GM23338 (cell line): Measurements from ENCODE around the gene DHRS3. TPM values are rescaled to one million over a fixed set of nuclear protein-coding genes. Genes with fewer than 3 reads are reported as not detected.

Experiments used
- ATAC-seq: fragments of 200-7000 bp; cut with Tn5 transposase; 3 replicates; pipeline ENCODE4 v1.9.1; 2020
- DNase-seq: peaks from one replicate; pipeline ENCODE4 v3.0.0-alpha.2; 2015; ENCODE audit warnings: low spot score
- H2AFZ ChIP-seq: fragments of 200-600 bp; sonication (generic); 2 replicates; pipeline ENCODE4 v1.8.0; 2016; ENCODE audit warnings: antibody characterized with exemption, mild to moderate bottlenecking, moderate library complexity
- H3F3A ChIP-seq: fragments of 200-600 bp; sonication (generic); replicated peaks from 2 replicates; pipeline ENCODE4 v1.8.0; 2017; ENCODE audit warnings: antibody characterized with exemption, mixed run types, low read depth
- H3K27ac ChIP-seq: fragments of 200-600 bp; sonication (generic); 2 replicates; pipeline ENCODE4 v1.6.1; 2016; ENCODE audit warnings: low read depth
- H3K27me3 ChIP-seq: fragments of 200-600 bp; sonication (generic); 2 replicates; pipeline ENCODE4 v1.8.0; 2016; ENCODE audit warnings: mild to moderate bottlenecking, mixed run types, moderate library complexity; ENCODE audit not compliant: insufficient read depth
- H3K36me3 ChIP-seq: fragments of 200-600 bp; sonication (generic); 2 replicates; pipeline ENCODE4 v1.8.0; 2016; ENCODE audit warnings: mild to moderate bottlenecking; ENCODE audit not compliant: insufficient read depth
- H3K4me1 ChIP-seq: fragments of 200-600 bp; sonication (generic); 2 replicates; pipeline ENCODE4 v1.8.0; 2016; ENCODE audit warnings: mild to moderate bottlenecking, moderate library complexity; ENCODE audit not compliant: insufficient read depth
- H3K4me2 ChIP-seq: fragments of 200-600 bp; sonication (generic); 2 replicates; pipeline ENCODE4 v1.7.1; 2017; ENCODE audit warnings: mixed run types
- H3K4me3 ChIP-seq: fragments of 200-600 bp; sonication (generic); 2 replicates; pipeline ENCODE4 v1.6.1; 2016; ENCODE audit warnings: mixed run types
- H3K79me2 ChIP-seq: fragments of 200-600 bp; sonication (generic); replicated peaks from 2 replicates; pipeline ENCODE4 v1.8.0; 2017; ENCODE audit warnings: mild to moderate bottlenecking; ENCODE audit not compliant: insufficient read depth
- H3K9me2 ChIP-seq: fragments of 200-600 bp; sonication (generic); 2 replicates; pipeline ENCODE4 v1.8.0; 2017; ENCODE audit not compliant: insufficient read depth
- H4K20me1 ChIP-seq: fragments of 200-600 bp; sonication (generic); replicated peaks from 2 replicates; pipeline ENCODE4 v1.8.0; 2017; ENCODE audit warnings: mild to moderate bottlenecking; ENCODE audit not compliant: insufficient read depth
- H3K27ac Mint-ChIP-seq: 2 replicates; pipeline ENCODE4 v1.8.0; 2020; ENCODE audit warnings: inconsistent platforms, mild to moderate bottlenecking, moderate library complexity, mixed read lengths
- H3K27me3 Mint-ChIP-seq: 3 replicates; pipeline ENCODE4 v1.8.0; 2022; ENCODE audit warnings: low read depth, mild to moderate bottlenecking, moderate library complexity, mixed read lengths, inconsistent platforms; ENCODE audit not compliant: insufficient read depth, poor library complexity
- H3K36me3 Mint-ChIP-seq: 3 replicates; pipeline ENCODE4 v1.8.0; 2021; ENCODE audit warnings: low read depth, mild to moderate bottlenecking, inconsistent platforms, moderate library complexity, mixed read lengths
- H3K4me1 Mint-ChIP-seq: 3 replicates; pipeline ENCODE4 v1.8.0; 2020; ENCODE audit warnings: mild to moderate bottlenecking, inconsistent platforms, mixed read lengths
- H3K4me3 Mint-ChIP-seq: 3 replicates; pipeline ENCODE4 v1.8.0; 2021; ENCODE audit warnings: moderate library complexity, mild to moderate bottlenecking, inconsistent platforms, mixed read lengths
- H3K9me3 Mint-ChIP-seq: 3 replicates; pipeline ENCODE4 v1.8.0; 2020; ENCODE audit warnings: moderate library complexity, mild to moderate bottlenecking, inconsistent platforms, mixed read lengths
- CREB1 ChIP-seq: fragments of 250-450 bp; sonication (Bioruptor Pico); IDR thresholded peaks from 2 replicates; pipeline ENCODE4 v1.5.0; 2020; ENCODE audit warnings: low read depth, mild to moderate bottlenecking, moderate library complexity
- EZH2phosphoT487 ChIP-seq: fragments of 200-600 bp; sonication (generic); IDR thresholded peaks from one replicate; pipeline ENCODE4 v1.8.1; 2018; ENCODE audit warnings: antibody characterized with exemption; ENCODE audit not compliant: unreplicated experiment
- JUNB ChIP-seq: IDR thresholded peaks from one replicate; pipeline ENCODE4 v1.6.1; 2016; ENCODE audit warnings: antibody characterized with exemption; ENCODE audit not compliant: unreplicated experiment
- NANOG ChIP-seq: IDR thresholded peaks from 2 replicates; pipeline ENCODE4 v1.6.1; 2016; ENCODE audit warnings: antibody characterized with exemption, borderline replicate concordance
- POLR2AphosphoS5 ChIP-seq: IDR thresholded peaks from 2 replicates; pipeline ENCODE4 v1.6.1; 2016; ENCODE audit warnings: antibody characterized with exemption, low read depth
- STAT1 ChIP-seq: IDR thresholded peaks from one replicate; pipeline ENCODE4 v1.6.1; 2016; ENCODE audit warnings: antibody characterized with exemption; ENCODE audit not compliant: unreplicated experiment
- ZNF114 ChIP-seq: fragments of 250-450 bp; sonication (Bioruptor Pico); IDR thresholded peaks from 2 replicates; pipeline ENCODE4 v1.5.0; 2020; ENCODE audit warnings: mild to moderate bottlenecking, moderate library complexity
- ZNF331 ChIP-seq: fragments of 250-450 bp; sonication (Bioruptor Pico); IDR thresholded peaks from 2 replicates; pipeline ENCODE4 v1.5.0; 2020; ENCODE audit warnings: low read depth, mild to moderate bottlenecking, moderate library complexity
- ZNF462 ChIP-seq: fragments of 250-450 bp; sonication (Bioruptor Pico); IDR thresholded peaks from 2 replicates; pipeline ENCODE4 v1.5.0; 2020; ENCODE audit warnings: mild to moderate bottlenecking, moderate library complexity
- polyA plus RNA-seq: library from polyadenylated mRNA; unstranded; fragments of >200 nt; fragmentation: Nextera tagmentation; extraction: Ambion mirVana; gene quantifications from 2 replicates; pipeline ENCODE4 v1.2.1, GENCODE V29; 2016
- total RNA-seq: library from RNA; depleted of rRNA; stranded (reverse); fragments of >200 nt; shearing (Covaris generic); gene quantifications from 2 replicates; pipeline ENCODE4 v1.2.3, GENCODE V29; 2014
- TF ChIP-seq, protein P1 (sequence below): IDR thresholded peaks from 2 replicates; pipeline ENCODE4 v1.6.1; 2016; ENCODE audit warnings: antibody characterized with exemption
- TF ChIP-seq, protein P2 (sequence below), 2 experiments: fragments of 200-600 bp in 1 of 2; sonication (generic) in 1 of 2; conservative IDR thresholded peaks; 2 replicates each; pipeline versions ENCODE4 v1.5.1 to v1.6.1; 2016 to 2017; ENCODE audit warnings: antibody characterized with exemption in 2 of 2, low read depth in 2 of 2, mild to moderate bottlenecking in 2 of 2, moderate library complexity in 1 of 2

DHRS3 gene
- total and polyA plus RNA-seq, 2 experiments from 2014 or later, result 21.0 to 26.0 TPM

GRCh38 chr1:12528021-12528852 is 89.8 kb downstream of the DHRS3 start:
- Histone ChIP-seq H2AFZ (no peak overlapping the region), H3F3A (no peaks in the 10 kb centered on the region), H3K27ac (no peak overlapping the region), H3K4me1 (no peaks in the 10 kb centered on the region), H4K20me1 (no peaks in the 10 kb centered on the region), H3K27me3 (no peaks in the 10 kb centered on the region), H3K36me3 (no peaks in the 10 kb centered on the region), H3K4me3 (no peak overlapping the region), H3K79me2 (no peaks in the 10 kb centered on the region), H3K4me2 (no peak overlapping the region), H3K9me2 (no peaks in the 10 kb centered on the region)
- no peaks in the 10 kb centered on the region for H3K9me3 Mint-ChIP-seq
- H3K27ac Mint-ChIP-seq, result no peak overlapping the region
- peaks cover 2% of the 10 kb centered on the region; the same call in 1 of the 3 replicates for H3K4me1 Mint-ChIP-seq
- H3K4me3 Mint-ChIP-seq, result no peak overlapping the region
- no peaks in the 10 kb centered on the region for H3K36me3 Mint-ChIP-seq
- no peak for DNase-seq
- ATAC-seq, result no peak
- peaks cover 3% of the 10 kb centered on the region for H3K27me3 Mint-ChIP-seq
- TF ChIP-seq, protein P1, sequence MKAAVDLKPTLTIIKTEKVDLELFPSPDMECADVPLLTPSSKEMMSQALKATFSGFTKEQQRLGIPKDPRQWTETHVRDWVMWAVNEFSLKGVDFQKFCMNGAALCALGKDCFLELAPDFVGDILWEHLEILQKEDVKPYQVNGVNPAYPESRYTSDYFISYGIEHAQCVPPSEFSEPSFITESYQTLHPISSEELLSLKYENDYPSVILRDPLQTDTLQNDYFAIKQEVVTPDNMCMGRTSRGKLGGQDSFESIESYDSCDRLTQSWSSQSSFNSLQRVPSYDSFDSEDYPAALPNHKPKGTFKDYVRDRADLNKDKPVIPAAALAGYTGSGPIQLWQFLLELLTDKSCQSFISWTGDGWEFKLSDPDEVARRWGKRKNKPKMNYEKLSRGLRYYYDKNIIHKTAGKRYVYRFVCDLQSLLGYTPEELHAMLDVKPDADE, result no peak
- TF ChIP-seq ZNF462 (CRISPR knock-in tag) (no peak), ZNF331 (no peak), NANOG (no peak), CREB1 (no peak), POLR2AphosphoS5 (no peak), STAT1 (no peak), EZH2phosphoT487 (no peak), JUNB (no peak), ZNF114 (CRISPR knock-in tag) (no peak)
- TF ChIP-seq, protein P2, sequence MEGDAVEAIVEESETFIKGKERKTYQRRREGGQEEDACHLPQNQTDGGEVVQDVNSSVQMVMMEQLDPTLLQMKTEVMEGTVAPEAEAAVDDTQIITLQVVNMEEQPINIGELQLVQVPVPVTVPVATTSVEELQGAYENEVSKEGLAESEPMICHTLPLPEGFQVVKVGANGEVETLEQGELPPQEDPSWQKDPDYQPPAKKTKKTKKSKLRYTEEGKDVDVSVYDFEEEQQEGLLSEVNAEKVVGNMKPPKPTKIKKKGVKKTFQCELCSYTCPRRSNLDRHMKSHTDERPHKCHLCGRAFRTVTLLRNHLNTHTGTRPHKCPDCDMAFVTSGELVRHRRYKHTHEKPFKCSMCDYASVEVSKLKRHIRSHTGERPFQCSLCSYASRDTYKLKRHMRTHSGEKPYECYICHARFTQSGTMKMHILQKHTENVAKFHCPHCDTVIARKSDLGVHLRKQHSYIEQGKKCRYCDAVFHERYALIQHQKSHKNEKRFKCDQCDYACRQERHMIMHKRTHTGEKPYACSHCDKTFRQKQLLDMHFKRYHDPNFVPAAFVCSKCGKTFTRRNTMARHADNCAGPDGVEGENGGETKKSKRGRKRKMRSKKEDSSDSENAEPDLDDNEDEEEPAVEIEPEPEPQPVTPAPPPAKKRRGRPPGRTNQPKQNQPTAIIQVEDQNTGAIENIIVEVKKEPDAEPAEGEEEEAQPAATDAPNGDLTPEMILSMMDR (conservative IDR thresholded peaks at IDR 0.05; ENCODE audit: low read depth in 2 of 2), result no peak
